Liver (tissue), 9 donors: ENCODE results near the gene OR5D18. TPM values are rescaled to one million over a fixed set of nuclear protein-coding genes. Genes with fewer than 3 reads are reported as not detected.

Experiments
- DNase-seq: peaks from one replicate; pipeline ENCODE4 v3.0.0-alpha.2; 2017; ENCODE audit warnings: low spot score
- H3K27ac ChIP-seq, 2 donors: one replicate each; pipeline ENCODE4 v1.7.0; 2013; ENCODE audit warnings: inconsistent platforms in 2 of 2, low read length in 2 of 2, control low read depth in 1 of 2, low read depth in 1 of 2, mild to moderate bottlenecking in 1 of 2
- H3K27me3 ChIP-seq, 4 donors: one replicate each; pipeline versions ENCODE4 v1.6.1 to v1.7.0; 2013; ENCODE audit warnings: low read length in 3 of 4, inconsistent platforms in 1 of 4, mild to moderate bottlenecking in 1 of 4, moderate library complexity in 1 of 4; ENCODE audit not compliant: control insufficient read depth in 4 of 4, insufficient read depth in 4 of 4
- H3K36me3 ChIP-seq, 4 donors: one replicate each; pipeline versions ENCODE4 v1.6.1 to v1.7.0; 2013; ENCODE audit warnings: low read length in 3 of 4, mild to moderate bottlenecking in 3 of 4, low read depth in 1 of 4, moderate library complexity in 1 of 4; ENCODE audit not compliant: control insufficient read depth in 4 of 4, insufficient read depth in 3 of 4
- H3K4me1 ChIP-seq, 4 donors: one replicate each; pipeline versions ENCODE4 v1.6.1 to v1.7.0; 2013; ENCODE audit warnings: low read length in 3 of 4, mild to moderate bottlenecking in 3 of 4, moderate library complexity in 1 of 4; ENCODE audit not compliant: control insufficient read depth in 4 of 4, insufficient read depth in 4 of 4
- H3K4me3 ChIP-seq, 3 donors: one replicate each; pipeline versions ENCODE4 v1.6.1 to v1.7.0; 2013; ENCODE audit warnings: low read length in 3 of 3, control low read depth in 1 of 3, low read depth in 1 of 3, mild to moderate bottlenecking in 1 of 3
- H3K9ac ChIP-seq, 2 donors: one replicate each; pipeline ENCODE4 v1.7.0; 2013; ENCODE audit warnings: low read length in 2 of 2, mild to moderate bottlenecking in 2 of 2, moderate library complexity in 2 of 2, control low read depth in 1 of 2, low read depth in 1 of 2
- H3K9me3 ChIP-seq, 4 donors: one replicate each; pipeline versions ENCODE4 v1.6.1 to v1.7.0; 2013; ENCODE audit warnings: low read length in 3 of 4; ENCODE audit not compliant: control insufficient read depth in 4 of 4
- ATF3 ChIP-seq: IDR thresholded peaks from 2 replicates; pipeline ENCODE4 v1.6.1; 2016; ENCODE audit warnings: antibody characterized with exemption
- CTCF ChIP-seq: fragments of 150-350 bp; IDR thresholded peaks from 2 replicates; pipeline ENCODE4 v1.5.1; 2017; ENCODE audit warnings: improper control_type of control experiment, low read depth, low read length; ENCODE audit not compliant: missing input control
- FOXA1 ChIP-seq: IDR thresholded peaks from 2 replicates; pipeline ENCODE4 v1.6.1; 2016; ENCODE audit warnings: antibody characterized with exemption
- FOXA2 ChIP-seq: IDR thresholded peaks from 2 replicates; pipeline ENCODE4 v1.6.1; 2016; ENCODE audit warnings: antibody characterized with exemption
- HNF4A ChIP-seq, 2 donors: conservative IDR thresholded peaks; 2 replicates each; pipeline ENCODE4 v1.6.1; 2016; ENCODE audit warnings: antibody characterized with exemption in 2 of 2, mild to moderate bottlenecking in 2 of 2
- HNF4G ChIP-seq: IDR thresholded peaks from 2 replicates; pipeline ENCODE4 v1.6.1; 2016; ENCODE audit warnings: antibody characterized with exemption
- JUND ChIP-seq, 2 donors: IDR thresholded peaks; 2 replicates each; pipeline ENCODE4 v1.6.1; 2016; ENCODE audit warnings: antibody characterized with exemption in 2 of 2
- RAD21 ChIP-seq, 2 donors: IDR thresholded peaks; 2 replicates each; pipeline ENCODE4 v1.6.1; 2016; ENCODE audit warnings: antibody characterized with exemption in 2 of 2, mild to moderate bottlenecking in 2 of 2
- REST ChIP-seq: IDR thresholded peaks from 2 replicates; pipeline ENCODE4 v1.6.1; 2016; ENCODE audit warnings: antibody characterized with exemption, mild to moderate bottlenecking
- SP1 ChIP-seq: IDR thresholded peaks from 2 replicates; pipeline ENCODE4 v1.6.1; 2018; ENCODE audit warnings: antibody characterized with exemption, mild to moderate bottlenecking
- ZBTB33 ChIP-seq: IDR thresholded peaks from 2 replicates; pipeline ENCODE4 v1.6.1; 2016; ENCODE audit warnings: antibody characterized with exemption
- WGBS: extraction: QIAGEN DNeasy Blood & Tissue Kit; methylation state at CpG from one replicate; pipeline ENCODE4 v1.1.7; 2013; 5-methylcytosine and 5-hydroxymethylcytosine counted together
- polyA plus RNA-seq, 2 donors: library from polyadenylated mRNA; stranded (reverse) in 1 of 2; unstranded in 1 of 2; fragments of 200-250 nt in 1 of 2; fragments of >200 nt in 1 of 2; fragmentation: Nextera tagmentation in 1 of 2; extraction: Ambion mirVana in 1 of 2; gene quantifications; one replicate each; pipeline versions ENCODE4 v1.2.1 to v1.2.3, GENCODE V29; 2013 to 2015
- total RNA-seq, 2 donors: library from RNA; depleted of rRNA; stranded (reverse); fragments of >200 nt; gene quantifications; one replicate each; pipeline ENCODE4 v1.2.3, GENCODE V29; 2014
- donor health status: healthy.
- donor health status: healthy.
- donor health status: healthy.
- donor health status: healthy.
- donor health status: healthy.

The OR5D18 gene
- total RNA-seq, result not detected
- not detected for polyA plus RNA-seq

- H3K4me3 ChIP-seq, result no peak within 1 kb of the TSS
- H3K27me3 ChIP-seq, result no peaks in the 10 kb centered on the region
- H3K27ac ChIP-seq, result no peak within 1 kb of the TSS
- no peak for TF ChIP-seq HNF4A (conservative IDR thresholded peaks at IDR 0.05)
- no peak for DNase-seq
- no peaks in the 10 kb centered on the region for H3K4me1 ChIP-seq
- WGBS, result 76% methylated on average over 5 of the region's 5 CpGs
- H3K9ac ChIP-seq, result no peak within 1 kb of the TSS
- H3K36me3 ChIP-seq, result no peaks in the 10 kb centered on the region
- H3K9me3 ChIP-seq, result no peaks in the 10 kb centered on the region
Observed at GRCh38 chr11:55819330-55819729, at the start of gene OR5D18. Gene OR5D18 (plus strand): TSS chr11:55819630. CDS start chr11:55819630, 0 bp downstream.

GRCh38 chr11:55773138-55773537, 46.3 kb upstream of the OR5D18 start, which contains the start of gene OR5D13:
Gene OR5D13 (plus strand): TSS chr11:55773438. CDS start chr11:55773438, 0 bp downstream.
- Histone ChIP-seq H3K36me3 (no peaks in the 10 kb centered on the region), H3K27me3 (no peaks in the 10 kb centered on the region), H3K9ac (no peak within 1 kb of the TSS), H3K9me3 (peaks cover 0 to 3% (median 0%) of the 10 kb centered on the region in 4 donors), H3K4me1 (no peaks in the 10 kb centered on the region), H3K27ac (no peak within 1 kb of the TSS), H3K4me3 (no peak within 1 kb of the TSS)
- TF ChIP-seq JUND (IDR thresholded peaks at IDR 0.05), result no peak
- no peak for TF ChIP-seq ZBTB33
- no peak for TF ChIP-seq FOXA1
- TF ChIP-seq HNF4A (conservative IDR thresholded peaks at IDR 0.05), result no peak
- no peak for TF ChIP-seq ATF3
- no peak for TF ChIP-seq FOXA2
- TF ChIP-seq CTCF, result no peak
- no peak for TF ChIP-seq HNF4G
- TF ChIP-seq RAD21 (IDR thresholded peaks at IDR 0.05), result no peak
- no peak for TF ChIP-seq REST
- no peak for TF ChIP-seq SP1
- no peak for DNase-seq
